CD4-positive, alpha-beta T cell treated with Interleukin-17A for 1 hour (primary cell): ENCODE measurements around the gene GLCE.
A peak's percentile ranks its signal among the peaks of the same experiment; 100 is the strongest.
"Not testable (repeated sequence)": the region's sequence is repeated elsewhere in the genome, so short reads cannot be mapped to it uniquely, and the experiment has no call there.

ENCODE experiments used
- DNase-seq: peaks from one replicate; pipeline ENCODE4 v3.0.0-alpha.2; 2020

GLCE gene

DNA sequence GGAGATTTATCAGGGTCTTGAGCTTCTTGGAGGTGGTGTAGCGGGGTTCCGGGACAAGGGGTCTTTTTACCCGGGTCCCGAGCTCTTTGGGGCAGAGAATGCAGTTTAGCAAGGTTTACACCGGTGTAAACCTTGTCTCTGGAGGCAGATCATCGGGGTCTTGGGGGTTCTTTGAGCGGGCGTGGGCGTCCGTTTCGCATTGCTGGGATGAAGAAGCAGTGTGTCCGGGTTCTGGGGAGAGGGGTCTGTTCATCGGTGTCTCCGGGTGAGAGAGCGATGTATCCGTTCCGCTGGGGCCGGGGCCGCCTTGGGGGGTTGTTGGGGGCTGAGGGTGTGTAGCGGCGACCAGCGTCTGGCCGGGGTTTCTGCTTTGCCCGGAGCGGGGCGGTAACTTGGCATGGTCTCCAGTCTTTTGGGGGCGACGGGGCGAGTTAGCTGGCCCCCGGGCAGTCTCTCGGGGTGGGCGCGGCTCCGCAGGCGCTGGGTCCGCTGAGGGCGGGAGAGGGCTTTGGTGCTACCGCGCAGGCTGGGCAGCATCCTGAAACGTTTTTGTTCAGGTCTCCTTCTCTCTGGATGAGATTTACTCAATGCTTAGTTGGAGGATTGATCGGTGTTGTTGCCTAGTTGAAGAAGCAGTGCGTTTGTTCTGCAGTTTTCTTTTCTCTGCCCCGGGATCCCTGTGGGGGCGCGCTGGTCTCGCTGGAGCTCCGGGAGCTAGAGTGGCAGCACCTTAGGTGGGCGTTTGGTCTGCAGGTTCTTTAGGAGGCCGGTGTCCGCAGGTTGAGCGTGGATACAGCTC lies 843 bp downstream of the GLCE start:
- DNase-seq = peak; percentile 12

- no peak for DNase-seq
Observed at GRCh38 chr15:69161878-69162213, 1.4 kb downstream of the GLCE start.

- DNase-seq = no peak
Observed at GRCh38 chr15:69163141-69163669, 2.8 kb downstream of the GLCE start.

DNA sequence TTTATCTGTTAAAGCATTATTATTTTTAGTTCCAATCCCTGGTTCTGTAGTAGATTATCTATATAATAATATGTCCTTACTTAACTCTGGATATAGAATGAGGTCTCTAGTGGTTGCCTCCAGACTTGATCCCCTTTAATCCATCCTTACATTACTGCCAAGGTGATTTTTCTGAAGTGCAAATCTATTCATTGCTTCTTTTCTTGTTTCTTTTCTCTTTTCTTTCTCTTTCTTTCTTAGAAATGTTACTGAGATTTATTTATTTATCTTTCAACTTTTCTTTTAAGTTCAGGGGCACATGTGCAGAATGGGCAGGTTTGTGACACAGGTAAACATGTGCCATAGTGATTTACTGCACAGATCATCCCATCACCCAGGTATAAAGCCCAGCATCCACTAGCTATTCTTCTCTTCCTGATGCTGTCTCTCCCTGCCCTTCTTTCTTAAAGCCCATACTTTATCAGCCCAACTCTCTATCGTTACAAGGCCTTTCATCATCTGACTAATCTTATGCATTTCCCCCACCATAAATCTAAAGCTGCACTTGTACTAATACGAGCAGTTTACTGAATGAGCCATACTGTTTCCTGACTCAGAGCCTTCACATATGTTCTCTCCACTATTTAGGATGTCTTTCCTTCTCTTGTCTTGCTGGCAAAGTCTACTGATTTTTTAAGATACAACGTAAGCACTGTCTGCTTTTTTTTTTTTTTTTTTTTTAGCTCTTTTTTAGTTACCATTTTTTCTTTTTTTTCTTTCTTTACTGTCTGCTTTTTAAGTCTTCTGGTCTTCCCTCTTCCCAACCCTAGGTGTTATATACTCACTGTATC lies 4.6 kb downstream of the GLCE start:
- no peak for DNase-seq

DNA sequence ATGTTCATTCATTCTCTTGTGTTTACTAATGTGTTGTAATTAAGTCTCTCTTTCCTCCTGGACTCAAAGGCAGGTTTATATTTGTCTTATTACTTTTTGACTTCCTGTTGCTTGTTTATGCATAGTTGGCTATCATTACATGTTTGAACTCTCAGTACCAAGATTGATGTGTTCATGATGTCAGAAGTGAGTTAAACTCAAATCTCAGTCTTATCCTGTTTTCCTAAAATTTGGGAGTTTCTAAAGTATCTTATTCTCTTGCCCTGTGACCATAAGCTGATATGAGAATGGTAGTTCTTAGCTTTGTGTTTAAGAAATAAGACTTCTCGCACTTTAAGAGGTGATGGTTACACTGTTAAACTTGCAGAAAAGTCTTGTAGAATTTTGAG lies 5.2 kb downstream of the GLCE start:
- DNase-seq = no peak

GRCh38 chr15:69167218-69167846 lies 6.9 kb downstream of the GLCE start:
- DNase-seq = no peak

DNA sequence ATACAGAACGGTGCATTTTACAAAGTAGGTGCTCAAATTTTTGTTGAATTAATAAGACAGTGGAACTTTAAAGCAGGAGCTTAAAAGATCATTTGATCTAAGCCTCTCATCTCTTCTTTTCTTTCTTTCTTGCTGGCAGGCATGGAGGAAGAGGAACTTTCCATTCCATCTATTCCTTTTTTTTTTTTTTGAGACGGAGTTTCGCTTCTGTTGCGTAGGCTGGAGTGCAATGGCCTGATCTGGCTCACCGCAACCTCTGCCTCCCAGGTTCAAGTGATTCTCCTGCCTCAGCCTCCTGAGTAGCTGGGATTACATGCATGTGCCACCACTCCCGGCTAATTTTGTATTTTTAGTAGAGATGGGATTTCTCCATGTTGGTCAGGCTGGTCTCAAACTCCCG lies 7.9 kb downstream of the GLCE start:
- not testable (repeated sequence) for DNase-seq

GRCh38 chr15:69169540-69169939 lies 9.1 kb downstream of the GLCE start:
- DNase-seq = not testable (repeated sequence)

DNA sequence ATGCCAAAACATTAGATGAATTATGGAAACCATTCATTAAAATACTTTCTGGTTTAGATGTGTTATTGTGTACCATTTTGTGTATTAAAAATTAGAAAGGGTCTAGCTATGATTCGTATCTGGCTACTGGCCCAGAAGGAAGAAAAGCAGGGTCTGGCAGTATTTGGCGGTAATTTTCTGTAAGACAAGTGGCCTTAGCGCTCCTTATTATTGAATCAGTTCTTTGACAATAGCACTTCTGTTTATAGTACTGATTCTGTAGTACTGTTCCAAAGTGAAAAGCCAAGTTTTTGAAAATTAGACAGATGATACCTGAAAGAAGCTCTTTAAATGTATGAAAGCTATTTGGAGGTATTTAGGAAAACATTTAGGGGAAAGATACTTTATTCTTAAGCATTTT lies 10.2 kb downstream of the GLCE start:
- DNase-seq = no peak

DNA sequence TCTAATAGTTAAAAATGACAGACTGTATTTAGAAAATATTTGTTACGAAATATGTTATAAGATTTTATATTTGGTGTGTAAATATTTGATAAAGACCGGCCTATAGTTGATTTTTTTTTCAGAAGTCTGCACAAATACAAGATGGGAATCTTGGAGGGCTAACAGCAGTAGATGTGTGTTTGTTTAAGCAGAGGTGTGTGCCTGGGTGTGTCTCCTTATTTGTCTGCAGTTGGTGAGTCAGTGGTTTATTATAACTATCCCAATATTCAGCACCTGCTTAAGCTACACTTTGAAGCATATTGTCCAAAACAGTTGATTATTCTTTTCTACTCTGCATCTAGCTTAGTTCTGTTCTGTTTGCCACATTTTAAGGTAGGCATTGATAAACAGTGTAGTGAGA lies 12.4 kb downstream of the GLCE start:
- DNase-seq = no peak

DNA sequence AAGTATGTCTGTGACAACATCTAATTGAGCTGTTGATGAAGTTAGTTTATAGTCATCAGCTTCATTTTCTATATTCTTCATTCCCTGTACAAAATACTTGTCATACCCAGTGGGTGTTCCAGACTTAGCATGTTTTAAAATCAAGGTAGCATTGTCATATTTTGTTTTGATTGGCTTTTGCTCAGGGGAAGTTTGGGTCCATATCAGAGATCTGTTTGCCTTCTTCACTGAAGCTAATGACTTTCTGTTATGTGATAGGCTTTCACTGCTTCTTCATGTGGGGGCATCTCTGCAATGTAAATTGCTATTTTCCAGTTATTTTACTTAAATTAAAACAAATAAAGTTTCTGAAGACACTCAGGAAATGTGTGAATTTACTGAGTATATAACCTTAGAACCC lies 15.1 kb downstream of the GLCE start:
- no peak for DNase-seq

DNA sequence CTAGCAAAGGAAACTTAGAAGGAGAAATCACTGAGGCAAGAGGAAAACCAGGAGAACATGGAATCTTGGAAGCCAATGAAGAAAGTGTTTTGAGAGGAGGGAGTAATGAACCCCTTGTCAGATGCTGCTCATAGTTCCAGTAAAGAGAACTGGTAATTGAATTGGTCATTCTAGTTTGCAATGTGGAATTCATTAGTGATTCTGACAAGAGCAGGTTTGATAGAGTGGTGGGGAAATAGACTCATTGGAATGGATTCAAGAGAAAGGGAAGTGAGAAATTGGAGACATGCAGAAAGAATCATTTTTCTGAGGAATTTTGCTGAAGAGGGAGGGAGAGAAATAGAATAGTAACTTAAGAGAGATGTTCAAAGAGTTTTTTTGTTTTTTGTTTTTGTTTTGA lies 21.0 kb downstream of the GLCE start:
- DNase-seq = no peak

DNA sequence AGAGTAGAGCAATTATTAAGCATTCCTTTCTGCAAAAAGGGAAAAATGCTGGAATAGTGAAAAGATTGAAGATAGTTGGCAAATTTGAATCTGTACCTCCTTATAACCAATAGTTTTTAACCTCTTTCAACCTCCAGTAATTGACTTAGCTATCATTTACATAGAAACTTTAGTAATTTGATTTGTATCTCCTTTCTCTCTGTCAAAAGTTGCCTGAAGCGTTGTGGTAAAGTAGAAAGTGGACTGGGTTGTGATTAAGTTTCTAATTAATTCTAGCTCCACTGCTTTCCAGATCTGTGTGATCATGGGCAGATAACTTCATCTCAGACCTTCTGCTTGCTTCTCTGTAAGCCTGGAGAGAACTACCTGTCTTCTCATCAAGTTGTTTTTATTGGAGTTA lies 24.8 kb downstream of the GLCE start:
- DNase-seq = no peak

- no peak for DNase-seq
Observed at GRCh38 chr15:69185706-69186105, 25.3 kb downstream of the GLCE start.

DNA sequence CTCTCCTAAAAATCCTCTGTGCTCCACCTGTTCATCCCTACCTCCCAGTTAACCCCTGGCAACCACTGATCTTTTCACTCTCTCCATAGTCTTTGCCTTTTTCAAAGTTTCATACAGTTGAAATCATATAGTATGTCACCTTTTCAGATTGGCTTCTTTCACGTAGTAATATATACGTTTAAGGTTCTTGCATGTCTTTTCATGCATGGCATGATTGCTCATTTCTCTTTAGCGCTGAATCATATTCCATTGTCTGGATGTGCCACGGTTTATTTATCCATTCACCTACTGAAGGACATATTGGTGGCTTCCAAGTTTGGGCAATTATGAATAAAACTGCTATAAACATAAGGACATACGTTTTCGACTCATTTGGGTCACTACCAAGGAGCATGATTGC lies 28.7 kb downstream of the GLCE start:
- no peak for DNase-seq

- no peak for DNase-seq
Observed at GRCh38 chr15:69190091-69190490, 29.7 kb downstream of the GLCE start.

DNA sequence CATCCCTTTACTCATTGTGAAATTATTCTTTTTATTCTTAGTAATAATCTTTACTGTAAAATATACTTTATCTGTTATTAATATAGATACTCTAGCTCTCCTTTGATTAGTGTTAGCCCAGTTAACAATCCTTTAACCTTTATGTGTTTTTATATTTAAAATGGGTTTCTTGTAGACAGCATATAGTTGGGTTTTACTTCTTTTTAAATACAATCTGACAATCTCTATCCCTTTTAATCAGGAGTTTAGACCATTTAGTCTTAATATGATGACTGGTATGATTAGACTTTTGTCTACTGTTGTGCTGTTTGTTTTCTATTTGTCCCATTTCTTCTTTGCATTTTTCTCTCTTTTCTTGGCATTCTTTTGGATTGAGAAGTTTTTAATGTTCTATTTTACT lies 30.1 kb downstream of the GLCE start:
- DNase-seq = no peak

GRCh38 chr15:69194025-69194827 lies 33.8 kb downstream of the GLCE start:
- DNase-seq = no peak

DNA sequence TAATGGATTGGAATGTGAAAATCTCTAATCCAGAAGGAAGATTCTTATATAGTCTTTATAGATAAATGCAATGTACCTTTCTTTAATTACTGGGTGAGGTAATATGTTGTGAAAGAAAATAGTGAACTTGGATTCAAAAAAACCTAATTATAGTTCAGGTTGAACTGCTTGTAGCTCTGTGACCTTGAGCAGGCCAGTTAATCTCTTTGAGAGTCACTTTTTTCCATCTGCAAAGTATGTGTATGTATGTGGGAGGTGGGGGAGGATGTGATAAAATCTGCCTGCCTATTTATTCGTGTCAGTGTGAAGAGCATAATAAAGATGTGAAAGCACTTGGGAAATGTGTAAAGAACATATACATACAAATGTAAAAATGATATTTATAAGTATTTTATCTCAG lies 34.4 kb downstream of the GLCE start:
- DNase-seq = no peak

- no peak for DNase-seq
Observed at GRCh38 chr15:69200832-69201745, 40.7 kb downstream of the GLCE start.

DNA sequence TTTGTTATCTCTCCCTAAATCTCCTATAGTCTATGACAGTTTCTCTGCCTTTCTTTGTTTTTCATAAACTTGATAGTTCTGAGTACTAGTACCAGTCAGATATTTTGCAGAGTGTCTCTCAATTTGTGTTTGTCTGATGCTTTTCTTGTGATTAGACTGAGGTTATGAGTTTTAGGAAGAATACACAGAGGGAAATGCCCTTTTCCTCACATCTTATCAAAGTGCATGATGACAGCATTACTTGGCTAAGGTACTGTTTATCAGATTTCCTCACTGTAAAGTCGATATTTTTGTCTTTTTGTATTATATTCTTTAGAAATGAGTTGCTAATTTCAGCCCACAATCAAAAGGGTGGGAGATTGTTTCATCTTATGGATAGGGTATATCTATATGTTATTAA lies 45.6 kb downstream of the GLCE start:
- DNase-seq = no peak

GRCh38 chr15:69209661-69210060 lies 49.2 kb downstream of the GLCE start:
- no peak for DNase-seq
